D721Med (cell line): Measurements from ENCODE around the gene TARS3.

Experiments used
- DNase-seq: peaks from one replicate; pipeline ENCODE4 v3.0.0; 2011; ENCODE audit warnings: low spot score; ENCODE audit not compliant: insufficient read length
- FAIRE-seq: peaks from 2 replicates; lab custom pipeline; 2011; peaks lifted over from hg19 to GRCh38; lab: Jason Lieb, UNC
- TF ChIP-seq, protein P1 (sequence below): IDR thresholded peaks from 2 replicates; pipeline ENCODE4 v1.5.1; 2012; ENCODE audit warnings: mild to moderate bottlenecking, control low read depth; ENCODE audit not compliant: insufficient read depth; ENCODE audit errors: missing control alignments

Gene TARS3

GRCh38 chr15:101612676-101613075 is 111.6 kb downstream of the TARS3 start:
- DNase-seq (no peak), FAIRE-seq (no peak)
- TF ChIP-seq, protein P1, sequence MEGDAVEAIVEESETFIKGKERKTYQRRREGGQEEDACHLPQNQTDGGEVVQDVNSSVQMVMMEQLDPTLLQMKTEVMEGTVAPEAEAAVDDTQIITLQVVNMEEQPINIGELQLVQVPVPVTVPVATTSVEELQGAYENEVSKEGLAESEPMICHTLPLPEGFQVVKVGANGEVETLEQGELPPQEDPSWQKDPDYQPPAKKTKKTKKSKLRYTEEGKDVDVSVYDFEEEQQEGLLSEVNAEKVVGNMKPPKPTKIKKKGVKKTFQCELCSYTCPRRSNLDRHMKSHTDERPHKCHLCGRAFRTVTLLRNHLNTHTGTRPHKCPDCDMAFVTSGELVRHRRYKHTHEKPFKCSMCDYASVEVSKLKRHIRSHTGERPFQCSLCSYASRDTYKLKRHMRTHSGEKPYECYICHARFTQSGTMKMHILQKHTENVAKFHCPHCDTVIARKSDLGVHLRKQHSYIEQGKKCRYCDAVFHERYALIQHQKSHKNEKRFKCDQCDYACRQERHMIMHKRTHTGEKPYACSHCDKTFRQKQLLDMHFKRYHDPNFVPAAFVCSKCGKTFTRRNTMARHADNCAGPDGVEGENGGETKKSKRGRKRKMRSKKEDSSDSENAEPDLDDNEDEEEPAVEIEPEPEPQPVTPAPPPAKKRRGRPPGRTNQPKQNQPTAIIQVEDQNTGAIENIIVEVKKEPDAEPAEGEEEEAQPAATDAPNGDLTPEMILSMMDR = no peak

GRCh38 chr15:101611580-101612299 is 112.5 kb downstream of the TARS3 start:
- DNase-seq (no peak), FAIRE-seq (no peak)
- TF ChIP-seq, protein P1 = no peak

- no peak for FAIRE-seq
- TF ChIP-seq, protein P1 = no peak
- no peak for DNase-seq
These were observed 113.3 kb downstream of the TARS3 start for GRCh38 chr15:101611007-101611406.

DNA sequence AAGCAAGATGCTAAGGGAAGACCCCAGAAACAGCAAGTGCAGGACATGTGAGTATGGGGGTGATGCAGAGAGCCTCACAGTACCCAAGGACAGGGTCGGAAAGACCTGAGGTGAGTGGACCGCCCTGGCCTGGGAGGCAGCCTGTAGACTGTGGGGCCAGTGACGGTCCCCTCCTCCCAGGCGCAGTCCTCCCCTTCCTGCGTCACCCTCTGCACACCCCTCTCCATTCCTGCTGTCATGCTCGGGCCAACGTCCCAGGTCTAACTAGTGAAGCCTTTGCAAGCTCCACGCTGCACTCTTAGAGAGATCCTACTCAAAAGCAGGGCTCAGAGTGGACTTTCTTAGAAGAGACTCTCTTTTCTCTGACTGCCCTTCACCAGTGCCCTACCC is 113.7 kb downstream of the TARS3 start:
- FAIRE-seq = no peak
- TF ChIP-seq, protein P1 = no peak

GRCh38 chr15:101609742-101610610 is 114.3 kb downstream of the TARS3 start:
- DNase-seq (no peak), FAIRE-seq (no peak)
- TF ChIP-seq, protein P1 = no peak

More for the DNA sequence above, 113.7 kb downstream of the TARS3 start:
- DNase-seq = no peak

DNA sequence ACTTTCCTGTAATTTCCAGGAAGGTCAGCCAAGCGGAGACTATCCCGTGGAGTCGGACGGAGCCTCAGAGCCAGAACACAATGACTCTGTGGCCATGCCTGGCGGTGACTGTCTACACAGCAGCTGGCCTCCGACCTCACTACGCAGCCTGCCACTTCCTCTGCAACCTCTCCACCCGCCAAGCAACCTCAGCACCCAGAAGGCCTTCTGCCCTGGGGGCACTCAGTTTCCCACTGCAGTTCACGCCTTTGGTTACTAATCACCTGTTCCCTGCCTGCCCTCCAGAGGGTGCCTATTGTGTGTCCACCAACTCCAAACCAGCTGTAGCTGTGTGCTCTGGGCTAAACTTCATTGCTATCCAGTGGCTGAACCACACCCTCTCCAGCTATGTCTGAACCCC is 116.1 kb downstream of the TARS3 start:
- TF ChIP-seq, protein P1 = no peak
- no peak for DNase-seq
- no peak for FAIRE-seq
